A549 (cell line): ENCODE measurements around the gene SEC16A. TPM values are rescaled to one million over a fixed set of nuclear protein-coding genes. Genes with fewer than 3 reads are reported as not detected.

Experiments
- ATAC-seq, 2 experiments: fragments of 200-7000 bp in 1 of 2; fragments of >200 bp in 1 of 2; cut with Nextera tagmentation in 1 of 2; cut with Tn5 transposase in 1 of 2; 3 replicates each; pipeline versions ENCODE4 v1.8.0 to v1.9.1; 2018 to 2020; ENCODE audit warnings: mild to moderate bottlenecking in 1 of 2, moderate library complexity in 1 of 2
- CTCF ChIA-PET: fragments of 300-600 bp; sonication (Branson Sonifier 250); formaldehyde crosslinking; extraction: SDS; loops from one replicate; lab custom pipeline; 2021; ENCODE audit warnings: antibody characterized with exemption, inconsistent platforms; lab: Yijun Ruan, JAX
- POLR2A ChIA-PET: fragments of 350-600 bp; formaldehyde crosslinking; extraction: SDS; loops from one replicate; lab custom pipeline; 2021; ENCODE audit warnings: antibody characterized with exemption, inconsistent platforms; lab: Yijun Ruan, JAX
- DNase-seq, 2 experiments: peaks; one replicate each; pipeline versions ENCODE4 v3.0.0 to v3.0.0-alpha.2; 2011 to 2016; ENCODE audit warnings: low read depth in 1 of 2, low spot score in 1 of 2
- FAIRE-seq: peaks from 2 replicates; lab custom pipeline; 2011; peaks lifted over from hg19 to GRCh38; lab: Jason Lieb, UNC
- H3K27ac ChIP-seq, 2 experiments: fragments of >200 bp; sonication (Bioruptor Twin); formaldehyde crosslinking; 3 replicates each; pipeline ENCODE4 v1.5.1; 2016 to 2017
- H3K4me1 ChIP-seq: fragments of >200 bp; sonication (Bioruptor Twin); formaldehyde crosslinking; 3 replicates; pipeline ENCODE4 v1.6.1; 2016
- H3K4me2 ChIP-seq: fragments of >200 bp; sonication (Bioruptor Twin); formaldehyde crosslinking; 3 replicates; pipeline ENCODE4 v1.6.1; 2016
- H3K4me3 ChIP-seq: fragments of >200 bp; sonication (Bioruptor Twin); formaldehyde crosslinking; 3 replicates; pipeline ENCODE4 v1.5.1; 2016
- H3K9me3 ChIP-seq: fragments of >200 bp; sonication (Bioruptor Twin); formaldehyde crosslinking; 3 replicates; pipeline ENCODE4 v1.6.1; 2016
- BCL3 ChIP-seq: fragments of >200 bp; sonication (Bioruptor Twin); formaldehyde crosslinking; IDR thresholded peaks from 3 replicates; pipeline ENCODE4 v1.6.1; 2016
- CBX2 ChIP-seq: fragments of 200-600 bp; sonication (generic); IDR thresholded peaks from 2 replicates; pipeline ENCODE4 v1.6.1; 2016; ENCODE audit warnings: low read depth, mild to moderate bottlenecking, borderline replicate concordance
- CEBPB ChIP-seq, 2 experiments: fragments of >200 bp in 1 of 2; sonication (Bioruptor Twin) in 1 of 2; formaldehyde crosslinking in 1 of 2; IDR thresholded peaks; 2 replicates each; pipeline ENCODE4 v1.6.1; 2012 to 2016
- CTCF ChIP-seq: fragments of >200 bp; sonication (Bioruptor Twin); formaldehyde crosslinking; IDR thresholded peaks from 3 replicates; pipeline ENCODE4 v1.5.1; 2016
- ELK1 ChIP-seq: fragments of 150-350 bp; IDR thresholded peaks from 2 replicates; pipeline ENCODE4 v1.6.1; 2014; ENCODE audit warnings: low read depth, mild to moderate bottlenecking, low read length
- FOXS1 ChIP-seq: fragments of 250-450 bp; sonication (Bioruptor Pico); IDR thresholded peaks from 2 replicates; pipeline ENCODE4 v1.5.0; 2020; ENCODE audit warnings: mild to moderate bottlenecking, moderate library complexity
- GATA3 ChIP-seq: IDR thresholded peaks from 2 replicates; pipeline ENCODE4 v1.6.1; 2012; ENCODE audit warnings: borderline replicate concordance
- HES2 ChIP-seq: fragments of >200 bp; sonication (Bioruptor Twin); formaldehyde crosslinking; IDR thresholded peaks from 2 replicates; pipeline ENCODE4 v1.6.1; 2016
- HMGXB4 ChIP-seq: fragments of 250-450 bp; sonication (Bioruptor Pico); IDR thresholded peaks from 2 replicates; pipeline ENCODE4 v1.5.0; 2021; ENCODE audit warnings: mild to moderate bottlenecking, moderate library complexity, borderline replicate concordance
- JUN ChIP-seq, 2 experiments: fragments of >200 bp; sonication (Bioruptor Twin); formaldehyde crosslinking; IDR thresholded peaks; 2 replicates in 1 of 2; 3 replicates in 1 of 2; pipeline ENCODE4 v1.6.1; 2016 to 2017
- KDM1A ChIP-seq: fragments of 200-600 bp; sonication (generic); IDR thresholded peaks from 2 replicates; pipeline ENCODE4 v1.6.1; 2016; ENCODE audit warnings: low read depth, mild to moderate bottlenecking
- MAFK ChIP-seq: fragments of 450-650 bp; IDR thresholded peaks from 2 replicates; pipeline ENCODE4 v1.6.1; 2014; ENCODE audit not compliant: partially characterized antibody
- PHF8 ChIP-seq: fragments of 200-600 bp; sonication (generic); IDR thresholded peaks from 2 replicates; pipeline ENCODE4 v1.6.1; 2016; ENCODE audit warnings: low read depth, mild to moderate bottlenecking, antibody characterized with exemption, moderate library complexity, borderline replicate concordance
- RAD21 ChIP-seq, 2 experiments: fragments of >200 bp in 1 of 2; sonication (Bioruptor Twin) in 1 of 2; formaldehyde crosslinking in 1 of 2; IDR thresholded peaks in 1 of 2; conservative IDR thresholded peaks in 1 of 2; 2 replicates in 1 of 2; 3 replicates in 1 of 2; pipeline ENCODE4 v1.6.1; 2012 to 2018; ENCODE audit warnings: inconsistent platforms in 1 of 2
- RCOR1 ChIP-seq: fragments of 150-350 bp; IDR thresholded peaks from 2 replicates; pipeline ENCODE4 v1.6.1; 2014; ENCODE audit warnings: antibody characterized with exemption, low read length, low read depth
- RNF2 ChIP-seq: fragments of 200-600 bp; sonication (generic); IDR thresholded peaks from 2 replicates; pipeline ENCODE4 v1.6.1; 2016; ENCODE audit warnings: low read depth, mild to moderate bottlenecking, antibody characterized with exemption, moderate library complexity, borderline replicate concordance
- USF2 ChIP-seq: fragments of 450-650 bp; IDR thresholded peaks from 2 replicates; pipeline ENCODE4 v1.6.1; 2014; ENCODE audit warnings: antibody characterized with exemption
- ZC3H11A ChIP-seq: fragments of 450-650 bp; IDR thresholded peaks from 2 replicates; pipeline ENCODE4 v1.6.1; 2014; ENCODE audit warnings: antibody characterized with exemption, mild to moderate bottlenecking
- ZFP36 ChIP-seq: fragments of 450-650 bp; IDR thresholded peaks from 2 replicates; pipeline ENCODE4 v1.6.1; 2014; ENCODE audit warnings: borderline replicate concordance; ENCODE audit not compliant: partially characterized antibody
- ZNF302 ChIP-seq: fragments of 250-450 bp; sonication (Bioruptor Pico); IDR thresholded peaks from 2 replicates; pipeline ENCODE4 v1.9.0; 2021; ENCODE audit warnings: inconsistent platforms, mild to moderate bottlenecking, moderate library complexity
- WGBS: methylation state at CpG from one replicate; pipeline ENCODE4 v1.1.6; 2017; ENCODE audit errors: missing lambda C conversion rate; 5-methylcytosine and 5-hydroxymethylcytosine counted together
- polyA plus RNA-seq, 4 experiments: library from polyadenylated mRNA; depleted of rRNA in 3 of 4; stranded (reverse); fragments of >200 nt; fragmentation: RNase III in 1 of 4; extraction: RNeasy Plus Mini Kit Qiagen cat#74134 plus additional on column Dnase treatment in 1 of 4; gene quantifications; 2 replicates in 3 of 4; 3 replicates in 1 of 4; pipeline ENCODE4 v1.2.3, GENCODE V29; 2011 to 2017

SEC16A gene
- polyA plus RNA-seq, 2 of the 4 experiments (the other 2 are of a cell fraction): 24.2 to 38.0 TPM

GRCh38 chr9:136434580-136435169 is 48.2 kb downstream of the SEC16A start:
- POLR2A ChIA-PET: no interaction called here
- CTCF ChIA-PET: interaction anchor here (1.0 to 1.9 kb wide), 6 partner anchors 10 to 192 kb away, joined by 3 to 9 read pairs (median 4); no protein-coding TSS in a partner anchor
- TF ChIP-seq HMGXB4 (CRISPR knock-in tag): no peak
- no peak for TF ChIP-seq CBX2
- TF ChIP-seq BCL3: no peak
- TF ChIP-seq ZC3H11A: no peak
- TF ChIP-seq GATA3: no peak
- TF ChIP-seq FOXS1: no peak

GRCh38 chr9:136433849-136434579 is 48.8 kb downstream of the SEC16A start:
- H3K27ac ChIP-seq: no peak overlapping the region
- TF ChIP-seq PHF8 (no peak), ELK1 (no peak), MAFK (no peak), JUN (IDR thresholded peaks at IDR 0.05) (no peak), CTCF (no peak), ZNF302 (CRISPR knock-in tag) (no peak)
- DNase-seq: no peak
- POLR2A ChIA-PET: no interaction called here
- H3K4me1 ChIP-seq: peaks cover 13% of the 10 kb centered on the region
- CTCF ChIA-PET: interaction anchor here (1.0 to 1.9 kb wide), 8 partner anchors 9 to 198 kb away, joined by 3 to 9 read pairs (median 4); no protein-coding TSS in a partner anchor
- no peak overlapping the region for H3K4me3 ChIP-seq
- no peak for ATAC-seq
- FAIRE-seq: no peak
- H3K9me3 ChIP-seq: no peaks in the 10 kb centered on the region
- WGBS: 93% methylated on average over 24 of the region's 37 CpGs
- no peak overlapping the region for H3K4me2 ChIP-seq

More at GRCh38 chr9:136434580-136435169, 48.2 kb downstream of the SEC16A start:
- Histone ChIP-seq H3K4me3 (no peak overlapping the region), H3K4me2 (no peak overlapping the region), H3K27ac (no peak overlapping the region), H3K9me3 (no peaks in the 10 kb centered on the region), H3K4me1 (peaks cover 13% of the 10 kb centered on the region)
- DNase-seq: no peak
- no peak for ATAC-seq
- no peak for FAIRE-seq
- 87% methylated on average over 7 of the region's 17 CpGs for WGBS

GRCh38 chr9:136433043-136433715 is 49.7 kb downstream of the SEC16A start:
- H3K4me3 ChIP-seq: no peak overlapping the region
- H3K9me3 ChIP-seq: no peaks in the 10 kb centered on the region
- no peak for ATAC-seq
- ChIA-PET CTCF (interaction anchor here (1.1 to 1.9 kb wide), 7 partner anchors 8 to 199 kb away, joined by 3 to 9 read pairs (median 3); no protein-coding TSS in a partner anchor), POLR2A (no interaction called here)
- no peak for DNase-seq
- 96% methylated on average over 24 of the region's 36 CpGs for WGBS
- TF ChIP-seq KDM1A (no peak), RCOR1 (no peak), USF2 (no peak), ZFP36 (no peak), MAFK (no peak), CEBPB (IDR thresholded peaks at IDR 0.05) (no peak), RAD21 (conservative IDR thresholded peaks at IDR 0.05 in 1 of 2, IDR thresholded peaks at IDR 0.05 in 1 of 2) (no peak), HES2 (no peak), RNF2 (no peak)
- no peak overlapping the region for H3K4me2 ChIP-seq
- no peak for FAIRE-seq
- peaks cover 12% of the 10 kb centered on the region for H3K4me1 ChIP-seq
- no peak overlapping the region for H3K27ac ChIP-seq
